Colonic mucosa (tissue), 4 donors: ENCODE results near the gene ADAP1. TPM values are rescaled to one million over a fixed set of nuclear protein-coding genes. Genes with fewer than 3 reads are reported as not detected.
A peak's percentile ranks its signal among the peaks of the same experiment; 100 is the strongest.

Source experiments
- DNase-seq: peaks from one replicate; pipeline ENCODE4 v3.0.0-alpha.2; 2020
- H3K27ac ChIP-seq: fragments of 200-600 bp; one replicate; pipeline ENCODE4 v1.8.0; 2021
- H3K27me3 ChIP-seq: fragments of 200-600 bp; one replicate; pipeline ENCODE4 v1.8.0; 2021
- H3K36me3 ChIP-seq: fragments of 200-600 bp; one replicate; pipeline ENCODE4 v1.8.0; 2021
- H3K4me1 ChIP-seq: fragments of 200-600 bp; one replicate; pipeline ENCODE4 v1.8.0; 2021; ENCODE audit warnings: mild to moderate bottlenecking
- H3K4me3 ChIP-seq: fragments of 200-600 bp; one replicate; pipeline ENCODE4 v1.8.0; 2021
- H3K9ac ChIP-seq, 2 donors: one replicate each; pipeline ENCODE4 v1.7.0; 2013; ENCODE audit warnings: control low read depth in 2 of 2, low read depth in 2 of 2, low read length in 2 of 2
- H3K9me3 ChIP-seq: fragments of 200-600 bp; one replicate; pipeline ENCODE4 v1.8.0; 2021
- intact Hi-C: fragments of 100-400 bp; cut with DNase I; formaldehyde crosslinking; loops from one replicate; pipeline ENCODE4 v1.14.1; 2022
- total RNA-seq, 2 donors: library from RNA; stranded (reverse); fragmentation: NEBNext Ultra II Directional in 1 of 2; extraction: Animal tissue kit (Norgen Biotek cat#: 25700) in 1 of 2; gene quantifications; one replicate each; pipeline ENCODE4 v1.2.1, GENCODE V29; 2021
- TF ChIP-seq, protein P1 (sequence below): fragments of 200-600 bp; IDR thresholded peaks from one replicate; pipeline ENCODE4 v1.8.0; 2022; ENCODE audit warnings: antibody characterized with exemption, mild to moderate bottlenecking
- donor health status: healthy.
- donor health status: DM: no; HTN: no; CAD: no.
- donor health status: DM: no; HTN: no; CAD: no.

The ADAP1 gene
- total RNA-seq, 2 donors from 2014 or later = 107 to 201 TPM

DNA sequence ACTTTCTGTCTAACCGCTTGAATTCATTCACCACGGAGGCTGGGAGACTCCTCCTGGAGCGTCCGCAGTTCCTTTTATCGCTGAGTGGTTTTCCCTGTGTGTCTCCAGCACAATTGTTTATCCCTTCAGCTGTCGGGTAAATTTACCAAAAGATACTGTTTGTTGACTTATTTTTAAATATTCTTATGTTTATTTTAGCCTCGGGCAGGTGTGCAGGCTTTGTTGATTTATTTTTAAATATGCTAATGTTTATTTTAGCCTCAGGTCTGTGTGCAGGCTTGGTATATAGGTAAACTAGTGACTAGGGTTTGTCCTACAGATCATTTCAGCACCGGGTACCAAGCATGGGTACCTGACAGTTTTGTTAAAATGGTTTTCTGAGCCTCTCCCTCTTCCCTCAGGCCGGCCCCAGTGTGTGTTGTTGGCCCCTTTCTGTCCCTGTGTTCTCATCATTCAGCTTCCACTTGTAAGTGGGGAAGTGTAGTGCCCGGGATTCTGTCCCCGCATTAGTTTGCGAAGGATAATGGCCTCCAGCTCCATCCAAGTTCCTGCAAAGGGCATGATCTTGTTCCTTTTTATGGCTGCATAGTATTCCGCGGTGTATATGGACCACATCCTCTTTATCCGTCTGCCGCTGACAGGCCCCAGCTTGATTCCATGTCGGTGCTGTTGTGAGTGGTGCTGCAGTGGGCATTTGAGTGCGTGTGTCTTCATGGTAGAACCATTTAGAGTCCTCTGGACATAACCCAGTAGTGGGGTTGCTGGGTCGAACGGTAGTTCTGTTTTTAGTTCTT, 72.8 kb downstream of the ADAP1 start:
- H3K36me3 ChIP-seq = peaks cover 2% of the 10 kb centered on the region
- H3K4me1 ChIP-seq = peaks cover 5% of the 10 kb centered on the region
- no peaks in the 10 kb centered on the region for H3K27me3 ChIP-seq
- no peak for DNase-seq
- H3K9ac ChIP-seq = no peak overlapping the region
- H3K27ac ChIP-seq = no peak overlapping the region
- TF ChIP-seq, protein P1, sequence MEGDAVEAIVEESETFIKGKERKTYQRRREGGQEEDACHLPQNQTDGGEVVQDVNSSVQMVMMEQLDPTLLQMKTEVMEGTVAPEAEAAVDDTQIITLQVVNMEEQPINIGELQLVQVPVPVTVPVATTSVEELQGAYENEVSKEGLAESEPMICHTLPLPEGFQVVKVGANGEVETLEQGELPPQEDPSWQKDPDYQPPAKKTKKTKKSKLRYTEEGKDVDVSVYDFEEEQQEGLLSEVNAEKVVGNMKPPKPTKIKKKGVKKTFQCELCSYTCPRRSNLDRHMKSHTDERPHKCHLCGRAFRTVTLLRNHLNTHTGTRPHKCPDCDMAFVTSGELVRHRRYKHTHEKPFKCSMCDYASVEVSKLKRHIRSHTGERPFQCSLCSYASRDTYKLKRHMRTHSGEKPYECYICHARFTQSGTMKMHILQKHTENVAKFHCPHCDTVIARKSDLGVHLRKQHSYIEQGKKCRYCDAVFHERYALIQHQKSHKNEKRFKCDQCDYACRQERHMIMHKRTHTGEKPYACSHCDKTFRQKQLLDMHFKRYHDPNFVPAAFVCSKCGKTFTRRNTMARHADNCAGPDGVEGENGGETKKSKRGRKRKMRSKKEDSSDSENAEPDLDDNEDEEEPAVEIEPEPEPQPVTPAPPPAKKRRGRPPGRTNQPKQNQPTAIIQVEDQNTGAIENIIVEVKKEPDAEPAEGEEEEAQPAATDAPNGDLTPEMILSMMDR = no peak
- H3K4me3 ChIP-seq = no peak overlapping the region
- H3K9me3 ChIP-seq = no peaks in the 10 kb centered on the region
- intact Hi-C loops = no loop called here

DNA sequence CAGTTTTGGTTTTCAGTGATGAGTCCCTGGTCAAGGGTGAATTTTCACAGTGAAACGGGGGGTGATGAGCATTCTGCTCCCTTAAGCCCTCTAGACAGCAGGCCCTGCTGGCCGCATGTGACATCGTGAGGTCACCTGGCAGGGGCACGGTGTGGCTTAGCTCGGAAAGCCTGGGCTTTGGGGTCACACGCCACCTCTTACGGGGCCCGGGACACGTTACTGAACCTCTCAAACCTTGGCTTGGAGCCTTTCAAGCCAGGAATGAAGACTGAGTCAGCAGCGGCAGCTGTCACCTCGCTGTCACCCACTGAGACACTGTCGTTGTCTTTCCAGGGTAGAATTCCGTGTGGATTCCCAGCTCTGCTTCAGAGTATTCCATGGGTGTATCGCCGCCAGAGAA, 74.0 kb downstream of the ADAP1 start:
- DNase-seq = no peak
- no peak overlapping the region for H3K27ac ChIP-seq
- H3K9me3 ChIP-seq = no peaks in the 10 kb centered on the region
- H3K9ac ChIP-seq = no peak overlapping the region
- no peak overlapping the region for H3K4me3 ChIP-seq
- no peaks in the 10 kb centered on the region for H3K27me3 ChIP-seq
- intact Hi-C loops = no loop called here
- peaks cover 5% of the 10 kb centered on the region for H3K4me1 ChIP-seq
- H3K36me3 ChIP-seq = no peaks in the 10 kb centered on the region
- TF ChIP-seq, protein P1 = no peak

DNA sequence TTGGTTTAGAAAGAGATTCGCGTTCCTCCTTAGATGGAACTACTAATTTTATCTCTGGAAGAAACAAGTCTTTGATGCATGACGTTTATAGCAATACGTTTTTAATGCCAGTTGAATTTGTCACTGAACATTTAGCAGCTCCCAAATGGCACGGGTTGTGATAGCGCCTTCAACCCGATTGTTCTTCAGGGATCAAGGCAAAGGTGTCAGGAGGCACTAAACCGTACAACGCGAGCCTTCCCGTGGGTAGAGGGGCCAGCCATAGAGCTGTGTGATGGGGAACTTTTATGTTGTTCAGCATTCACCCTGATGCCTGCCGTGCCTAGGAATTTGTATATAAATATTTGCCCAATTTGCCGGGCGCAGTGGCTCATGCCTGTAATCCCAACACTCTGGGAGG, 74.8 kb downstream of the ADAP1 start:
- DNase-seq = no peak
- Histone ChIP-seq H3K4me3 (no peak overlapping the region), H3K4me1 (peaks cover 5% of the 10 kb centered on the region), H3K27ac (no peak overlapping the region), H3K36me3 (no peaks in the 10 kb centered on the region), H3K27me3 (no peaks in the 10 kb centered on the region), H3K9ac (no peak overlapping the region), H3K9me3 (no peaks in the 10 kb centered on the region)
- intact Hi-C loops = loop anchor here (10.0 kb wide), 2 partner anchors 355 to 555 kb away; no protein-coding TSS in a partner anchor
- TF ChIP-seq, protein P1 = no peak

DNA sequence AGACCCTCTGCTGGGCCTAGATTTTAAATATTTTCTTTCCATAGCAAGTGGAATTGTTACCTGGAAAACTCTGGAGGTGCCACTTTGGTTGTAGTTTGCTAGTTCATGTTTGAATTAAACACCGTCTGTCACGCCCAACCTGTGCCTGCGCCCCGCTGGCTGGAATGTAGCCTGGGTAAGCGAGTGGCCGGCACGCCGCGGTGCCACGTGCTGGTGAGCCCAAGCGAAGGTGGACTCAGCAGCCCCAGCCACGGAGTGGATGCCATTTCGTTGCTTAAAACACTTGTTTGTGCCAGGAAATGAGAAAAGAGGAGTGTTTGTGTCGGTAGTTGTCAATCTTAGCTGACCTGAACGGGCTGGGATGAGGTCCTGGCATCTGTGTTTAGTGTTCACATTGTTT, 75.4 kb downstream of the ADAP1 start:
- H3K36me3 ChIP-seq = no peaks in the 10 kb centered on the region
- H3K27ac ChIP-seq = no peak overlapping the region
- H3K4me1 ChIP-seq = peaks cover 5% of the 10 kb centered on the region
- TF ChIP-seq, protein P1 = no peak
- H3K9me3 ChIP-seq = no peaks in the 10 kb centered on the region
- no peak overlapping the region for H3K4me3 ChIP-seq
- H3K27me3 ChIP-seq = no peaks in the 10 kb centered on the region
- no peak for DNase-seq
- no peak overlapping the region for H3K9ac ChIP-seq
- intact Hi-C loops = loop anchor here (10.0 kb wide), 2 partner anchors 354 to 554 kb away; no protein-coding TSS in a partner anchor

DNA sequence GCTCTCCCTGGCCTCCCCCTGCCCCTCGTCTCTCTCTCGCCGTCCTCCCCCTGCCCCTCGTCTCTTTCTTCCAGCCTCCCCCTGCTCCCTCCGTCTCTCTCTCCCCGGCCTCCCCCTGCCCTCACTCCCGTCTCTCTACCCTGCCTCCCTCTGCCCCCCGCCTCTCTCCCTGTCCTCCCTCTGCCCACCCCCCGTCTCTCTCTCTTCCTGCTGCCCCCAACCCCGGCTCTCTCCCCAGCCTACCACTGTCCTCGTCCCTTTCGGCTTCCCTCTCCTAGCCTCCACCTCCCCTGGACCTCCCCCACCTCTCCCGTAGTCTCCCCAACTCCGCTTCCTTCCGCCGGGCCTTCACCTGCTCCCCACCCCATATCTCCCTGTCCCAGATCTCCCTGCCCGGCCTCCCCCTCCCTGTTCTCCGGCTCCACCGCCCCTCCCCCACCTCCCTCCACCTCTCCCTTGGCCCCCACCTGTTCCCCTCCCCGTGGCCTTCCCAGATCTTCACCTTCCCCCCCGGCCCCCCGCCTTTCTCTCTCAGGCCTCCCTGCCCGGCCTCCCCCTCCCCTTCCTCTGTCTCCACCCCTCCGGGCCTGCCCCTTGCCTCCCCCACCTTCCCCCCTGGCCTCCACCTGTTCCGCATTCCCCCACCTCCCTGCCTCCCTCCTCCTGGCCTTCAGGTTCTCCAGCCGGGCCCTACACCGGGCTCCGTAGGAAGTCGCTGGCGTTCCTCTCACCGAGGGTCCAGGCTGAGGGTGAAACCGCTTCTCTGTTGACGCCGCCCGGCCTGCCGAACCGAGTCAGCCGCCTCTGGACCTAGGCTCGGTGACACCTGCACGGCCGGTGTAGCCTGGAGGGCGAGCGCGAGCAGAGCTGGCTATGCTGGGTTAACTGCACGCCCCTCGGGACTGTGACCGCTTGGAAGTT, 76.9 kb downstream of the ADAP1 start:
- intact Hi-C loops = loop anchor here (10.0 kb wide), 2 partner anchors 353 to 553 kb away; no protein-coding TSS in a partner anchor
- Histone ChIP-seq H3K36me3 (no peaks in the 10 kb centered on the region), H3K9me3 (no peaks in the 10 kb centered on the region), H3K27me3 (no peaks in the 10 kb centered on the region), H3K4me3 (peak overlapping the region; percentile 69), H3K4me1 (peaks cover 13% of the 10 kb centered on the region), H3K27ac (peak overlapping the region; percentile 70), H3K9ac (peak overlapping the region; percentile 88 to 89)
- peak; percentile 46 for DNase-seq
- TF ChIP-seq, protein P1 = no peak
